ENCODE measurements around the gene USP32. TPM values are rescaled to one million over a fixed set of nuclear protein-coding genes. Genes with fewer than 3 reads are reported as not detected.
"Not testable (repeated sequence)": the region's sequence is repeated elsewhere in the genome, so short reads cannot be mapped to it uniquely, and the experiment has no call there.

Gene USP32
- total and polyA plus RNA-seq, 2 donors from 2014 or later, result 14.6 to 53.1 TPM

- intact Hi-C loops (cut with DNase I), result no loop called here
- H3K9me3 ChIP-seq (ENCODE audit: control insufficient read depth in 2 of 3, insufficient read depth in 1 of 3, low read length in 3 of 3), result no peaks in the 10 kb centered on the region
- no peak overlapping the region for H3K9ac ChIP-seq (ENCODE audit: low read length in 3 of 3)
- no peaks in the 10 kb centered on the region for H3K27me3 ChIP-seq (ENCODE audit: control insufficient read depth, insufficient read depth, low read length)
- FAIRE-seq, result no peak
- no peak overlapping the region for H3K4me3 ChIP-seq (ENCODE audit: low read length in 3 of 3)
- no peak for TF ChIP-seq CTCF (IDR thresholded peaks at IDR 0.05; ENCODE audit: borderline replicate concordance, extremely low read depth, insufficient read depth)
- DNase-seq, result no peak
- H3K4me1 ChIP-seq (ENCODE audit: control insufficient read depth in 2 of 3, insufficient read depth in 2 of 3, low read depth in 1 of 3, low read length in 3 of 3), result no peaks in the 10 kb centered on the region
- no peak overlapping the region for H3K27ac ChIP-seq (ENCODE audit: low read depth in 2 of 2, low read length in 2 of 2)
- H3K36me3 ChIP-seq (ENCODE audit: control insufficient read depth in 2 of 3, insufficient read depth in 3 of 3, low read length in 3 of 3), result no peaks in the 10 kb centered on the region
These were observed 44.7 kb upstream of the USP32 start for GRCh38 chr17:60436676-60437075.

GRCh38 chr17:60435244-60436167 is 43.6 kb upstream of the USP32 start:
- Histone ChIP-seq H3K9ac (ENCODE audit: low read length in 3 of 3) (no peak overlapping the region), H3K36me3 (ENCODE audit: control insufficient read depth in 2 of 3, insufficient read depth in 3 of 3, low read length in 3 of 3) (no peaks in the 10 kb centered on the region), H3K27ac (ENCODE audit: low read depth in 2 of 2, low read length in 2 of 2) (no peak overlapping the region), H3K4me3 (ENCODE audit: low read length in 3 of 3) (peak overlapping the region in 1 of 3 donors; percentile 19), H3K4me1 (ENCODE audit: control insufficient read depth in 2 of 3, insufficient read depth in 2 of 3, low read depth in 1 of 3, low read length in 3 of 3) (no peaks in the 10 kb centered on the region), H3K9me3 (ENCODE audit: control insufficient read depth in 2 of 3, insufficient read depth in 1 of 3, low read length in 3 of 3) (no peaks in the 10 kb centered on the region), H3K27me3 (ENCODE audit: control insufficient read depth, insufficient read depth, low read length) (no peaks in the 10 kb centered on the region)
- intact Hi-C loops (cut with DNase I), result no loop called here
- FAIRE-seq, result peak; percentile 62
- peak in 4 of 5 donors; percentile 73 to 94 (median 82) for DNase-seq
- TF ChIP-seq CTCF (IDR thresholded peaks at IDR 0.05; ENCODE audit: borderline replicate concordance, extremely low read depth, insufficient read depth), result peak; percentile 99

DNA sequence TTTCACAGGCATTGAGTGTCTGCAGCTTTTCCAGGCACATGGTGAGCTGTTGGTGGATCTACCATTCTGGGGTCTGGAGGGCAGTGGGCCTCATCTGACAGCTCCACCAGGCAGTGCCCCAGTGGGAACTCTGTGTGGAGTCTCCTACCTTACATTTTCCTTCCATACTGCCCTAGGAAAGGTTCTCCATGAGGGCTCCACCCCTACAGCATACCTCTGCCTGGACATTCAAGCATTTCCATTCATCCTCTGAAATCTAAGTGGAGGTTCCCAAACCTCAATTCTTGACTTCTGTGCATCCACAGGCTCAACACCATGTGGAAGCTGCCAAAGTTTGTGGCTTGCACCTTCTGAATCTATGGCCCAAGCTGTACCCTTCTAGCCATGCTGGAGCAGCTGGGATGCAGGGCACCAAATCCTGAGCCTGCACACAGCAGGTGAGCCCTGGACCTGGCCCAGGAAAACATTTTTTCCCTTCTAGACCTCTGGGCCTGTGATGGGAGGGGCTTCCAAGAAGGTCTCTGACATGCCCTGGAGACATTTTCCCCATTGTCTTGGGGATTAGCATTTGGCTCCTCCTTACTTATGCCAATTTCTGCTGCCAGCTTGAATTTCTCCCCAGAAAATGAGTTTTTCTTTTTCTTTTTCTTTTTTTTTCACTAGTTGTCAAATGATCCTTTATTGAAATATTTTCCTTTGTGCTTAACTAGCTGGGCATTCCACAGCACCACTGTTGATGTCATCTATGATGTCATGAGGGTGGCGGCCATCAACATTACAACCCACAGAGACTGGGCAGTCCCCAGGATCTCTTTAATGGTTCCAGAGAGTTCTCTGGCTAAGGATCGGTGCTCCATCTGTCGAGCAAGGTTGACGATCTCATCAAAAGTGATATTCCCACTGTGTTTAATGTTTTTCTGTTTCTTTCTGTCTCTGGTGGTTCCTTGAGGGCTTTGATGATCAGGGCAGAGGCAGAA is 41.4 kb upstream of the USP32 start:
- H3K27me3 ChIP-seq (ENCODE audit: control insufficient read depth, insufficient read depth, low read length); H3K9ac ChIP-seq (ENCODE audit: low read length in 3 of 3); intact Hi-C loops (cut with DNase I): not testable (repeated sequence)

DNA sequence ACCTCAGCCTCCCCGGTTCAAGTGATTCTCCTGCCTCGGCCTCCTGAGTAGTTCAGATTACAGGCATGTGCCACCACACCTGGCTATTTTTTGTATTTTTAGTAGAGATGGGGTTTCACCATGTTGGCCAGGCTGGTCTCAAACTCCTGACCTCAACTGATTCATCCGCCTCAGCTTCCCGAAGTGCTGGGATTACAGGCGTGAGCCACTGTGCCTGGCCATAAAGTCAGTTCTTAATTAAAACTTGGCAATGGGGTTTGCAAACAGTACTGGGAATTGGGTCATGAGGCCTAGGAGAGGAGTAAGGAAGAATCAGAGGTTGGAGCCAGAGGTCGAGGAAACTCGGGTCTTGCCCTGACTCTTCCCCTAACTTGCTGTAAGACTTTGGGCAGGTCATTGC is 38.6 kb upstream of the USP32 start:
- DNase-seq; FAIRE-seq; H3K9me3 ChIP-seq (ENCODE audit: control insufficient read depth in 2 of 3, insufficient read depth in 1 of 3, low read length in 3 of 3); H3K4me1 ChIP-seq (ENCODE audit: control insufficient read depth in 2 of 3, insufficient read depth in 2 of 3, low read depth in 1 of 3, low read length in 3 of 3); H3K27ac ChIP-seq (ENCODE audit: low read depth in 2 of 2, low read length in 2 of 2); H3K4me3 ChIP-seq (ENCODE audit: low read length in 3 of 3); H3K27me3 ChIP-seq (ENCODE audit: control insufficient read depth, insufficient read depth, low read length); H3K9ac ChIP-seq (ENCODE audit: low read length in 3 of 3); H3K36me3 ChIP-seq (ENCODE audit: control insufficient read depth in 2 of 3, insufficient read depth in 3 of 3, low read length in 3 of 3); intact Hi-C loops (cut with DNase I): not testable (repeated sequence)

More for the DNA sequence above, 41.4 kb upstream of the USP32 start:
- not testable (repeated sequence) for H3K9me3 ChIP-seq (ENCODE audit: control insufficient read depth in 2 of 3, insufficient read depth in 1 of 3, low read length in 3 of 3); FAIRE-seq; DNase-seq; H3K27ac ChIP-seq (ENCODE audit: low read depth in 2 of 2, low read length in 2 of 2); H3K36me3 ChIP-seq (ENCODE audit: control insufficient read depth in 2 of 3, insufficient read depth in 3 of 3, low read length in 3 of 3); H3K4me3 ChIP-seq (ENCODE audit: low read length in 3 of 3); H3K4me1 ChIP-seq (ENCODE audit: control insufficient read depth in 2 of 3, insufficient read depth in 2 of 3, low read depth in 1 of 3, low read length in 3 of 3)

DNA sequence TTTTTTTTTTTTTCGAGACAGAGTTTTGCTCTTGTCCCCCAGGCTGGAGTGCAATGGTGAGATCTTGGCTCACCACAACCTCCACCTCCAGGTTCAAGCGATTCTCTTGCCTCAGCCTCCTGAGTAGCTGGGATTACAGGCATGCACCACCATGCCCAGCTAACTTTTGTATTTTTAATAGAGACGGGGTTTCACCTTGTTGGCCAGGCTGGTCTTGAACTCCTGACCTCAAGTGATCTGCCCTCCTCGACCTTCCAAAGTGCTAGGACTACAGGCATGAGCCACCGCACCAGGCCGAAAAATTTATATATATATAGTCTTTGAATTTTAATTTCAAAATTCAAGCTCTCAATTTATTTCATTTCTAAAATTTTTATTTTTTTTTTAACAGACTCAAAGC is 36.6 kb upstream of the USP32 start:
- H3K36me3 ChIP-seq (ENCODE audit: control insufficient read depth in 2 of 3, insufficient read depth in 3 of 3, low read length in 3 of 3); H3K4me3 ChIP-seq (ENCODE audit: low read length in 3 of 3); intact Hi-C loops (cut with DNase I); H3K9me3 ChIP-seq (ENCODE audit: control insufficient read depth in 2 of 3, insufficient read depth in 1 of 3, low read length in 3 of 3); FAIRE-seq; H3K4me1 ChIP-seq (ENCODE audit: control insufficient read depth in 2 of 3, insufficient read depth in 2 of 3, low read depth in 1 of 3, low read length in 3 of 3); H3K9ac ChIP-seq (ENCODE audit: low read length in 3 of 3); DNase-seq; H3K27ac ChIP-seq (ENCODE audit: low read depth in 2 of 2, low read length in 2 of 2); H3K27me3 ChIP-seq (ENCODE audit: control insufficient read depth, insufficient read depth, low read length): not testable (repeated sequence)
